Measurements from ENCODE around the gene NBPF12.
"Not testable (repeated sequence)": the region's sequence is repeated elsewhere in the genome, so short reads cannot be mapped to it uniquely, and the experiment has no call there.

Gene NBPF12

DNA sequence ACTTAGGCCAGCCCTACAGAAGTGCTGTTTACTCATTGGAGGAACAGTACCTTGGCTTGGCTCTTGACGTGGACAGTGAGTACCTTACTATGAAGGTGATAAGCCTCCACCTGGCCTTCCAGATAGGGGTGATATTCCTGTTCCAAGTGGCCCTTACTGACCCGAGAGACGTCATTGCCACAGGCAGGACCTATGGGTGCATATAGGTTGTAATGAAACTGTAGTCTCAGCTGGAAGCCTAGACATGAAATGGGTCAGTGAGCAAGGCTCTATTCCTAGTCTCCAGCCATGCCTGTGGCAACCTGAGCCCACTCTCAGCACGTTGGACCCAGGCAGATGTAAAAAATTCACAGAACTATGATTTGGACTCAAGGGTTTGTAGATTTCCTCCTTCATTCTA lies 48.3 kb downstream of the NBPF12 start:
- not testable (repeated sequence) for H3K4me3 ChIP-seq (ENCODE audit: low read length)

DNA sequence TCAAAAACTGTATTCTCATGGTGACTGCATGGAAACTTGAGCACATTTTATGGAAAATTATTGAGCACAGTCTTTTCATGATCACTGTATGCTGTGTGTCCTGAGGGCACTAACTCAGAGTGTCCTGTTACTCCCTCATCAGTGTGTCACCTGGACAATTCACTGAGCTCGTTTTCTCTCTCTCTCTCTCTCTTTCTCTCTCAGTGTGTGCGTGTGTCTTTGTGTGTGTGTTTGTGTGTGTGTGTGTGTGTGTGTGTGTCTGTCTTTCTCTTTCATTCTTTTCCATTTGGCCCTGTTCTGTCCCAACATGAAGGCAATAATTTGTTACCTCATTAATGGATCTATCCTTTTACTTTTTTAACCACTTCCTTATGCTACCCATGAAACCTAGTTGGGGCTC lies 49.4 kb downstream of the NBPF12 start:
- H3K4me3 ChIP-seq (ENCODE audit: low read length) = not testable (repeated sequence)

DNA sequence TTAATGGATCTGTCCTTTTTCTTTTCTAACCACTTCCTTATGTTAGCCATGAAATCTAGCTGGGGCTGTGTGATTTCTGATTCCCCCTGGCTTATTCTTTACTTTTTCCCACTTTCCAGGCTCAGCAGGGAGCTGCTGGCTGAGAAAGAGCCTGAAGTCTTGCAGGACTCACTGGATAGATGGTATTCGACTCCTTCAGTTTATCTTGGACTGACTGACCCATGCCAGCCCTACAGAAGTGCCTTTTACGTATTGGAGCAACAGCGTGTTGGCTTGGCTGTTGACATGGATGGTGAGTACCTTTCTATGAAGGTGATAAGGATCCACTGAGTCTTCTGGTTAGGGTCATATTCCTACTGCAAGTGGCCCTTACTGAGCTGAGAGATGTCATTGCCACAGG lies 51.3 kb downstream of the NBPF12 start:
- H3K4me3 ChIP-seq (ENCODE audit: low read length) = not testable (repeated sequence)

DNA sequence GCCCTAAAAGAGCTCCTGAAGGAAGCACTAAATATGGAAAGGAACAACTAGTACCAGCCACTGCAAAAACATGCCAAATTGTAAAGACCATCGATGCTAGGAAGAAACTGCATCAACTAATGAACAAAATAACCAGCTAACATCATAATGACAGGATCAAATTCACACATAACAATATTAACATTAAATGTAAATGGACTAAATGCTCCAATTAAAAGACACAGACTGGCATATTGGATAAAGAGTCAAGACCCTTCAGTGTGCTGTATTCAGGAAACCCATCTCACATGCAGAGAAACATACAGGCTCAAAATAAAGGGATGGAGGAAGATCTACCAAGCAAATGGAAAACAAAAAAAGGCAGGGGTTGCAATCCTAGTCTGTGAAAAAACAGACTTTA lies 70.4 kb downstream of the NBPF12 start:
- H3K4me3 ChIP-seq (ENCODE audit: low read length) = not testable (repeated sequence)

DNA sequence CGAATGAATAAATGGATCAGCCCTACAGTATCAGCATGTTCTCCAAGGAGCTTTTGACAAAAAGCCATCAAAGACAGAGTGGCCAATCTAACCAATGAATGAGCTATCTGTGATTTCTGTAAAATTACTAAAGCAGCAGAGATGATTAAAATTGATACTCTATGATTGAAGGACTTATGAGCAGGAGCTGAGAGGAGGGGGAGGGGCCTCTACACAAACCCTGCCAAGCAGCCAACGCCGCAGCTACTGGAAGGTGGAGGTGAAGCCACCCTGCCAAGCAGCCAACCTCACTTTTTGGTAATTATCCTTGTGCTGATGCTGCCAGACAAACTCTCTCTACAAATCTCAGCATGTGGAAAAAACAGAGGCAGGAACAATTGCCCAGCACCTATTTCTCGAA lies 88.9 kb downstream of the NBPF12 start:
- not testable (repeated sequence) for H3K4me3 ChIP-seq (ENCODE audit: low read length)

DNA sequence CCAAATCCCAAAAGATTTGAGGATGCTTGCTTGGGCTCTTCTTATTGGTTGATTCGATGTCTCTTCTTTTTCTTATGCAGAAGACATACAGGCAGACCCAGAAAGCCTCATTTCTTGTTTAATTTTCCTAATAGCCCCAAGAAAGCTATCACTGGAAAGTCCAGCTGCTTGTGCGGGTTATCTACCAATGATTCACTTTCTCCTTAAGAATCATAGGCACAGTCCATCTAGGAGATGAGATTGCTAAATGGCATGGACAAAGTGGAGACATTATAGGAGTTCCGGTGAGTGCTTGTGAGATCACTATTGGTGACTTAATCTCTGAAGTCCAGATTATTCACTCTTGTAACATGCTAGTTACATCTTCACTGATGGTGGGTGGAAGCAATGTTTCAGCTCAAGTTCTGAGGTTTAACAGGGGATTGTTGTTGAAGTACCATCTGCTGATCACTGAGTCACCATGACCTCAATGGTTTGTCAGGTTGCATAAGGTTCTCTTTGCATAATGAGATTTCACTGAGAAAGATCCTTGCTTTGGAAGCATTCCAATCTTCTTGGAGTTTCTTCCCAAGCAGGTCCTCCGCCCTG lies 92.0 kb downstream of the NBPF12 start:
- H3K4me3 ChIP-seq (ENCODE audit: low read length) = not testable (repeated sequence)

DNA sequence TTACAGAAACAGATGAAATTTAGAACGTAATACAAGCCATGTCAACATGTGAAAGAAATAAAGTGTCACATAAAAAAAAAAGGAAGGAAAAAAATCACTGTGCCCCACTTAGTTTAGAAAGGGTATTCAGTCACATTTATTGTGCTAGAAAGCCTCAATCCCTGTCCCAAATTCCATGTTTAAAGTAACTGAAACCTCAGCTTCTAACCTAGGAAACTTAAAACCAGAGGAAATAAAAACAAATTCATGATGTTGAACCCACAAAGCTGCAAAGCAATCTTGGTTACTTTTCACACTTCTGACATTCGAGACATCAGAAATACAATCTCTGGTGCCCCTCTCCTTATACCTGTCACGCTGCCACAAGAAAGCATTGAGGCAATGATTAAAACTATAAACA lies 101.8 kb downstream of the NBPF12 start:
- TF ChIP-seq ZNF274 (IDR thresholded peaks at IDR 0.05; ENCODE audit: low read depth, low read length) = no peak
- no peak overlapping the region for H3K4me3 ChIP-seq (ENCODE audit: low read length)

DNA sequence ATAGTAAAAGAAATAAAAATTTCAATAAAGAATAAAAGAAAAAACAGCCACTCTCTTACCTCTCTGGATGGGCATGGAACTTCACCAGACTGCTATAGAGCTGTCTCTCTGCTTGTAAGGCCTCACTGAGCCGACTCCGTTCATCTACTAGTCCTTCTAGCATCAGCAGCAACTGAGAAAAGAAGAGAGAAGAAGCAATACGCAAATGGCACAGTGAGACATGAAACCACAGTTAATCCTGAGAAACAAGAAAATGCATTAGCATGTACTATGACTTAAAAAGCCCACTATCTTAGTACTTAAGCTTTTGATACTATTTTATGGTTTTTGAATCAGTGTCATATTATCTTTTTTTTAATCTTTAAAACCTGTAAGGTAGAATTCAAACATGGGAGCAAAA lies 104.8 kb downstream of the NBPF12 start:
- H3K4me3 ChIP-seq (ENCODE audit: low read length) = not testable (repeated sequence)

DNA sequence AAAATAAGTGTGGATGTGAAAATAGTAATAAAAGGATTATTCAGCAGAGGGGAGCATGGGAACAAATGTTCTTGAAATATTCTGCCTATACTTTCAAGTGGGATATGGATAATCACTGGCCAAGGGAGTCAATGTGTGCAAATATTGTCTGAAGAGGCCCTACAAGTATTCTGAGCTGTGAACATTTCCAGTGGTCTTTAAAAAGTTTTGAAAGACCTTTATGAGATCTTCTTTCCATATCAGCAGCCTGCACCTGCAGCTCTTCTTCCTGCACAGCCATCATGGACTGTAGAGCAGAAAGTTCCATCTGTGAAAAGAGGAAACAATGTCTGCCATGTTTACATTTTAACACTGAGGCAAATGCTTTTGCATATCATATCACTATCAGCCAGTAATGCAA lies 106.4 kb downstream of the NBPF12 start:
- H3K4me3 ChIP-seq (ENCODE audit: low read length) = not testable (repeated sequence)
